GM21367 (cell line): ENCODE data around the gene CREG2.
"Not testable (repeated sequence)": the region's sequence is repeated elsewhere in the genome, so short reads cannot be mapped to it uniquely, and the experiment has no call there.

ENCODE experiments used
- ATAC-seq: cut with Tn5 transposase; IDR thresholded peaks from one replicate; pipeline ENCODE4 v1.9.1; 2021; ENCODE audit not compliant: unreplicated experiment

Gene CREG2

GRCh38 chr2:101374821-101375561, 12.3 kb downstream of the CREG2 start:
- no peak for ATAC-seq

GRCh38 chr2:101372792-101373191, 14.5 kb downstream of the CREG2 start:
- no peak for ATAC-seq

- no peak for ATAC-seq
Measured at GRCh38 chr2:101371636-101372035, 15.7 kb downstream of the CREG2 start.

- ATAC-seq = no peak
Measured at GRCh38 chr2:101369100-101369499, 18.2 kb downstream of the CREG2 start.

- no peak for ATAC-seq
Measured at GRCh38 chr2:101368376-101368775, 18.9 kb downstream of the CREG2 start.

- ATAC-seq = no peak
Measured at GRCh38 chr2:101367508-101367907, 19.8 kb downstream of the CREG2 start.

GRCh38 chr2:101364878-101365277, 22.4 kb downstream of the CREG2 start:
- ATAC-seq = no peak

- ATAC-seq = no peak
Measured at GRCh38 chr2:101362777-101363176, 24.5 kb downstream of the CREG2 start.

GRCh38 chr2:101362316-101362715, 25.0 kb downstream of the CREG2 start:
- no peak for ATAC-seq

GRCh38 chr2:101361522-101361921, 25.8 kb downstream of the CREG2 start:
- ATAC-seq = no peak

- no peak for ATAC-seq
Measured at GRCh38 chr2:101361121-101361520, 26.2 kb downstream of the CREG2 start.

GRCh38 chr2:101360232-101360631, 27.1 kb downstream of the CREG2 start:
- no peak for ATAC-seq

GRCh38 chr2:101359410-101359954, 27.8 kb downstream of the CREG2 start:
- ATAC-seq = no peak

GRCh38 chr2:101357376-101357775, 29.9 kb downstream of the CREG2 start:
- ATAC-seq = no peak

- no peak for ATAC-seq
Measured at GRCh38 chr2:101356521-101356920, 30.8 kb downstream of the CREG2 start.

- ATAC-seq = no peak
Measured at GRCh38 chr2:101356055-101356454, 31.2 kb downstream of the CREG2 start.

- no peak for ATAC-seq
Measured at GRCh38 chr2:101355401-101356054, 31.8 kb downstream of the CREG2 start.

GRCh38 chr2:101354420-101355311, 32.6 kb downstream of the CREG2 start:
- ATAC-seq = no peak

- ATAC-seq = not testable (repeated sequence)
Measured at GRCh38 chr2:101352631-101353030, 34.7 kb downstream of the CREG2 start.

- no peak for ATAC-seq
Measured at GRCh38 chr2:101351207-101351606, 36.1 kb downstream of the CREG2 start.

- no peak for ATAC-seq
Measured at GRCh38 chr2:101349893-101350662, 37.2 kb downstream of the CREG2 start.
